Immature natural killer cell (primary cell): Measurements from ENCODE around the gene ZSCAN29. TPM values are rescaled to one million over a fixed set of nuclear protein-coding genes. Genes with fewer than 3 reads are reported as not detected.

Experiments
- DNase-seq, 3 donors: peaks; one replicate each; pipeline ENCODE4 v3.0.0; 2022; ENCODE audit warnings: mixed read lengths in 1 of 3
- H3K27ac Mint-ChIP-seq, 6 donors: one replicate each; pipeline ENCODE4 v1.8.0; 2020; ENCODE audit warnings: mixed read lengths in 6 of 6, mild to moderate bottlenecking in 5 of 6, inconsistent platforms in 4 of 6, moderate library complexity in 3 of 6
- H3K27me3 Mint-ChIP-seq, 3 donors: one replicate each; pipeline ENCODE4 v1.8.0; 2020 to 2021; ENCODE audit warnings: low read depth in 3 of 3, mild to moderate bottlenecking in 3 of 3, mixed read lengths in 3 of 3, moderate library complexity in 3 of 3, inconsistent platforms in 1 of 3
- H3K36me3 Mint-ChIP-seq, 3 donors: one replicate each; pipeline ENCODE4 v1.8.0; 2020; ENCODE audit warnings: mixed read lengths in 3 of 3, inconsistent platforms in 2 of 3, mild to moderate bottlenecking in 2 of 3
- H3K4me1 Mint-ChIP-seq, 2 donors: one replicate each; pipeline ENCODE4 v1.8.0; 2020; ENCODE audit warnings: inconsistent platforms in 2 of 2, mild to moderate bottlenecking in 2 of 2, mixed read lengths in 2 of 2, moderate library complexity in 1 of 2
- H3K4me3 Mint-ChIP-seq, 5 donors: one replicate each; pipeline ENCODE4 v1.8.0; 2020; ENCODE audit warnings: mild to moderate bottlenecking in 5 of 5, mixed read lengths in 5 of 5, inconsistent platforms in 3 of 5, moderate library complexity in 3 of 5
- H3K9me3 Mint-ChIP-seq, 6 donors: one replicate each; pipeline ENCODE4 v1.8.0; 2020; ENCODE audit warnings: mild to moderate bottlenecking in 6 of 6, mixed read lengths in 6 of 6, inconsistent platforms in 4 of 6, moderate library complexity in 3 of 6
- polyA plus RNA-seq, 3 donors: library from polyadenylated mRNA; unstranded; fragments of 300-500 nt; fragmentation: Illumina TruSeq; gene quantifications; one replicate each; pipeline ENCODE4 v1.2.3, GENCODE V29; 2021

The ZSCAN29 gene
- polyA plus RNA-seq, 3 donors from 2014 or later: 0.39 to 8.9 (median 4.1) TPM

- Mint-ChIP-seq H3K27me3 (peaks cover 0 to 1% (median 0%) of the 10 kb centered on the region in 3 donors), H3K9me3 (no peaks in the 10 kb centered on the region), H3K4me1 (no peaks in the 10 kb centered on the region), H3K36me3 (peaks cover 36 to 54% (median 41%) of the 10 kb centered on the region in 3 donors), H3K27ac (peak overlapping the region in 1 of 6 donors; percentile 38), H3K4me3 (no peak overlapping the region)
- no peak for DNase-seq
These were observed 12.2 kb upstream of the ZSCAN29 start for GRCh38 chr15:43383070-43383469.

GRCh38 chr15:43382310-43382709 is 11.5 kb upstream of the ZSCAN29 start:
- Mint-ChIP-seq H3K27me3 (peaks cover 0 to 1% (median 0%) of the 10 kb centered on the region in 3 donors), H3K27ac (no peak overlapping the region), H3K36me3 (peaks cover 38 to 60% (median 48%) of the 10 kb centered on the region in 3 donors), H3K9me3 (no peaks in the 10 kb centered on the region), H3K4me3 (no peak overlapping the region), H3K4me1 (no peaks in the 10 kb centered on the region)
- no peak for DNase-seq

- DNase-seq: no peak
These were observed 7.8 kb upstream of the ZSCAN29 start for GRCh38 chr15:43378601-43379000.

GRCh38 chr15:43376017-43376705 is 5.3 kb upstream of the ZSCAN29 start:
- H3K4me1 Mint-ChIP-seq: peaks cover 18 to 24% of the 10 kb centered on the region in 2 donors
- H3K4me3 Mint-ChIP-seq: no peak overlapping the region
- H3K27ac Mint-ChIP-seq: no peak overlapping the region
- H3K9me3 Mint-ChIP-seq: no peaks in the 10 kb centered on the region
- H3K27me3 Mint-ChIP-seq: peaks cover 0 to 5% (median under 1%) of the 10 kb centered on the region in 3 donors
- peak; percentile 3 to 22 (median 16) for DNase-seq
- peaks cover 8 to 19% (median 17%) of the 10 kb centered on the region in 3 donors for H3K36me3 Mint-ChIP-seq

More at GRCh38 chr15:43378601-43379000, 7.8 kb upstream of the ZSCAN29 start:
- no peaks in the 10 kb centered on the region for H3K9me3 Mint-ChIP-seq
- no peak overlapping the region for H3K4me3 Mint-ChIP-seq
- peaks cover 1 to 6% of the 10 kb centered on the region in 2 donors for H3K4me1 Mint-ChIP-seq
- H3K27ac Mint-ChIP-seq: no peak overlapping the region
- no peaks in the 10 kb centered on the region for H3K27me3 Mint-ChIP-seq
- peaks cover 9 to 29% (median 21%) of the 10 kb centered on the region in 3 donors for H3K36me3 Mint-ChIP-seq

GRCh38 chr15:43370310-43370974 is 401 bp downstream of the ZSCAN29 start:
- Mint-ChIP-seq H3K36me3 (peaks cover 39 to 40% (median 39%) of the 10 kb centered on the region in 3 donors), H3K27me3 (peaks cover 0 to 11% (median 7%) of the 10 kb centered on the region in 3 donors), H3K27ac (peak overlapping the region; percentile 75 to 92 (median 86)), H3K9me3 (peaks cover 8 to 26% (median 15%) of the 10 kb centered on the region in 6 donors), H3K4me1 (peaks cover 47 to 63% of the 10 kb centered on the region in 2 donors), H3K4me3 (peak overlapping the region; percentile 92 to 94 (median 92))
- peak in 1 of 3 donors; percentile 3 for DNase-seq

- no peak overlapping the region for H3K4me3 Mint-ChIP-seq
- peaks cover 31 to 74% (median 59%) of the 10 kb centered on the region in 6 donors for H3K9me3 Mint-ChIP-seq
- no peaks in the 10 kb centered on the region for H3K27me3 Mint-ChIP-seq
- H3K27ac Mint-ChIP-seq: no peak overlapping the region
- H3K36me3 Mint-ChIP-seq: peaks cover 70 to 80% (median 73%) of the 10 kb centered on the region in 3 donors
- peaks cover 1 to 22% of the 10 kb centered on the region in 2 donors for H3K4me1 Mint-ChIP-seq
- DNase-seq: no peak
These were observed 9.4 kb downstream of the ZSCAN29 start for GRCh38 chr15:43361313-43361903.

GRCh38 chr15:43360821-43361220 is 10.0 kb downstream of the ZSCAN29 start:
- DNase-seq: no peak
- peaks cover 1 to 18% of the 10 kb centered on the region in 2 donors for H3K4me1 Mint-ChIP-seq
- peaks cover 69 to 80% (median 73%) of the 10 kb centered on the region in 3 donors for H3K36me3 Mint-ChIP-seq
- no peak overlapping the region for H3K4me3 Mint-ChIP-seq
- H3K9me3 Mint-ChIP-seq: peaks cover 31 to 68% (median 57%) of the 10 kb centered on the region in 6 donors
- H3K27me3 Mint-ChIP-seq: no peaks in the 10 kb centered on the region
- no peak overlapping the region for H3K27ac Mint-ChIP-seq

- Mint-ChIP-seq H3K27ac (no peak overlapping the region), H3K4me3 (no peak overlapping the region), H3K27me3 (no peaks in the 10 kb centered on the region), H3K9me3 (peaks cover 0 to 5% (median 1%) of the 10 kb centered on the region in 6 donors), H3K4me1 (no peaks in the 10 kb centered on the region), H3K36me3 (peaks cover 10 to 58% (median 39%) of the 10 kb centered on the region in 3 donors)
- no peak for DNase-seq
These were observed 18.0 kb downstream of the ZSCAN29 start for GRCh38 chr15:43352693-43353382.

GRCh38 chr15:43347114-43347513 is 23.7 kb downstream of the ZSCAN29 start:
- H3K27me3 Mint-ChIP-seq: no peaks in the 10 kb centered on the region
- DNase-seq: no peak
- no peaks in the 10 kb centered on the region for H3K4me1 Mint-ChIP-seq
- H3K4me3 Mint-ChIP-seq: no peak overlapping the region
- H3K9me3 Mint-ChIP-seq: no peaks in the 10 kb centered on the region
- H3K36me3 Mint-ChIP-seq: peaks cover 12 to 45% (median 33%) of the 10 kb centered on the region in 3 donors
- no peak overlapping the region for H3K27ac Mint-ChIP-seq

GRCh38 chr15:43346305-43346704 is 24.5 kb downstream of the ZSCAN29 start:
- H3K4me1 Mint-ChIP-seq: no peaks in the 10 kb centered on the region
- H3K4me3 Mint-ChIP-seq: no peak overlapping the region
- DNase-seq: no peak
- H3K27me3 Mint-ChIP-seq: no peaks in the 10 kb centered on the region
- peaks cover 12 to 41% (median 26%) of the 10 kb centered on the region in 3 donors for H3K36me3 Mint-ChIP-seq
- no peaks in the 10 kb centered on the region for H3K9me3 Mint-ChIP-seq
- no peak overlapping the region for H3K27ac Mint-ChIP-seq

GRCh38 chr15:43330780-43331087 is 40.1 kb downstream of the ZSCAN29 start:
- Mint-ChIP-seq H3K9me3 (no peaks in the 10 kb centered on the region), H3K27me3 (peaks cover 7 to 11% (median 10%) of the 10 kb centered on the region in 3 donors), H3K27ac (peak overlapping the region; percentile 96 to 99 (median 98)), H3K36me3 (peaks cover 3 to 11% (median 4%) of the 10 kb centered on the region in 3 donors), H3K4me1 (peaks cover 31 to 40% of the 10 kb centered on the region in 2 donors), H3K4me3 (peak overlapping the region; percentile 95 to 98 (median 96))
- no peak for DNase-seq

GRCh38 chr15:43329960-43330779 is 40.7 kb downstream of the ZSCAN29 start, which contains the start of gene LCMT2:
TSS of gene LCMT2 (minus strand) at chr15:43330573. CDS start at chr15:43330489, 84 bp downstream.
- no peaks in the 10 kb centered on the region for H3K9me3 Mint-ChIP-seq
- H3K36me3 Mint-ChIP-seq: peaks cover 0 to 8% (median 3%) of the 10 kb centered on the region in 3 donors
- H3K27ac Mint-ChIP-seq: peak within 1 kb of the TSS; percentile 96 to 99 (median 98)
- H3K27me3 Mint-ChIP-seq: peaks cover 8 to 11% (median 10%) of the 10 kb centered on the region in 3 donors
- peaks cover 31 to 40% of the 10 kb centered on the region in 2 donors for H3K4me1 Mint-ChIP-seq
- H3K4me3 Mint-ChIP-seq: peak within 1 kb of the TSS; percentile 95 to 98 (median 96)
- peak; percentile 92 to 93 (median 93) for DNase-seq
